ENCODE results near the gene SLC40A1.

SLC40A1 gene

GRCh38 chr2:189599245-189599644, 18.7 kb upstream of the SLC40A1 start:
- DNase-seq (ENCODE audit: low spot score): peak; percentile 13

- no peak for DNase-seq (ENCODE audit: low spot score)
Measured at GRCh38 chr2:189595417-189595816, 14.8 kb upstream of the SLC40A1 start.

GRCh38 chr2:189594305-189594704, 13.7 kb upstream of the SLC40A1 start:
- DNase-seq (ENCODE audit: low spot score): no peak

GRCh38 chr2:189593115-189593514, 12.5 kb upstream of the SLC40A1 start:
- DNase-seq (ENCODE audit: low spot score): no peak

DNA sequence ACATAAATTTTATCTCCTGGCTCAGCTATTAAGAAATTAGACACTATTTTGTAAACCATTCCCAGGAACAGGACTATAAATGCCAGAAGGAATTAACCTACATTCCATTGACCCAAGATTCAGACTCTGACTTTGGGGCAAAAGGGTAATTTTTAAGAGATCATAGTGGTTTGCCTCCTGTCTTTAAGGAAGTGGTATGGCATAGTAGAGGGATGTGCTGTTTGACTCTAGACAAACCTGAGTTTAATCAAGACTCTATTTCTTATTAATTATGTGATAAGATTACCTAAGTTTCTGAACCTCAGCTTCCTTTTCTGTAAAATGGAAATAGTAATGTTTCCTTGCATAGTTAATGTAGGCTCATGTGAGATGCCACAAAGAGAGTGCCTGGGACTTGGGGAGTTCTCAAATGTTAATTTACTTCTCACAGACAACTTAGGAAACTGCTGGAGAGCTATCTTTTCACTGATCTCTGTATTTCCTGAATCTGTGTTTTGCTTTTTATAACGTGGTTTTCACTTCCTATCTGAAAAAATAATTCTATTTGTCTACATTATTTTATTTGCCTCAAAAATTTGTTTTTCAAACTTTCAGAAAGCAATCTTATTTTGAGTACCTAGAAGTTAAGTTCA, 11.9 kb upstream of the SLC40A1 start:
- DNase-seq (ENCODE audit: low spot score): no peak

- no peak for DNase-seq (ENCODE audit: low spot score)
Measured at GRCh38 chr2:189587780-189588179, 7.2 kb upstream of the SLC40A1 start.

DNA sequence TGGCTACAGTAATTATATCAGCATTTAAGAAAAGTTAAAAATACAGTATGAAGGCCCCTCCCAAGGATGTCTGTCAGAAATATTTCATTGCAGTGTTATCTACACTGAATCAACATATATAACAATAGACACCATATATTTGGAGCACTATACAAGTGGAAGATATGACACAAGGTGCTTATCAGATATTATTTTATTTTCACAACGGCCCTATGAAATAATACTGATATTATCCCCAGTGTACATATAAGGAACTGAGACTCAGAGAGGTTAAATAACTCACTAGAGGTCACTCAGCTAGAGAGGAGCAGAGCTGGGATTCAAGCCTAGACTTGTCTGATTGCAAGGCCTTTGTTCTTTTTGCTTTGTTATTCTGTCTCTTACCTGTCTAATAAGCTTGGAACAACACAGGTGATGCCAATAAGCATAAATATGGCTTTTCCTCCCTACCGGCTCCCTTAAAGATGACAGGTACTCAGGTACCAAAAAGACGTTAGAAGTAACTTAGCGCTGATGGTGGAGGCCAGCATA, 4.7 kb upstream of the SLC40A1 start:
- no peak for DNase-seq (ENCODE audit: low spot score)

- no peak for DNase-seq (ENCODE audit: low spot score)
Measured at GRCh38 chr2:189584686-189585085, 4.1 kb upstream of the SLC40A1 start.

- no peak for DNase-seq (ENCODE audit: low spot score)
Measured at GRCh38 chr2:189583227-189584198, 2.9 kb upstream of the SLC40A1 start.

DNA sequence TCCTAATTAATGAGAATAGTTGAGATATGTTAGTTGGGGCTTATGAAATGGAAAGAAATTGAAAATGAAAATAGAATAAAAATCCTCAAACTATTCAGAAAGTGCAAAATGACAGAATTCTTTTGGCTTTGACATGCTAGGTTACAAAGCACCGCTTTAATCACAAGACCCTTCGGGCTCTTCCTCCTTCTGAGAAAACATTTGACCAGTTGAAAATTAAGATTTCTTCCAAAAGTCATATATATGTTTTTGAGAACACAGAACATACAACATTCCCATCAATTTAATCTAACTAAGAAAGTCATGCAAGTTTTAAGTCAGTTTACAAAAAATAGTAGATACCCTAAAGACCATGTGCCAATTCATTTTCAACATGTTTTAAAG, 2.2 kb upstream of the SLC40A1 start:
- DNase-seq (ENCODE audit: low spot score): no peak

GRCh38 chr2:189582140-189582808, 1.7 kb upstream of the SLC40A1 start:
- no peak for DNase-seq (ENCODE audit: low spot score)

DNA sequence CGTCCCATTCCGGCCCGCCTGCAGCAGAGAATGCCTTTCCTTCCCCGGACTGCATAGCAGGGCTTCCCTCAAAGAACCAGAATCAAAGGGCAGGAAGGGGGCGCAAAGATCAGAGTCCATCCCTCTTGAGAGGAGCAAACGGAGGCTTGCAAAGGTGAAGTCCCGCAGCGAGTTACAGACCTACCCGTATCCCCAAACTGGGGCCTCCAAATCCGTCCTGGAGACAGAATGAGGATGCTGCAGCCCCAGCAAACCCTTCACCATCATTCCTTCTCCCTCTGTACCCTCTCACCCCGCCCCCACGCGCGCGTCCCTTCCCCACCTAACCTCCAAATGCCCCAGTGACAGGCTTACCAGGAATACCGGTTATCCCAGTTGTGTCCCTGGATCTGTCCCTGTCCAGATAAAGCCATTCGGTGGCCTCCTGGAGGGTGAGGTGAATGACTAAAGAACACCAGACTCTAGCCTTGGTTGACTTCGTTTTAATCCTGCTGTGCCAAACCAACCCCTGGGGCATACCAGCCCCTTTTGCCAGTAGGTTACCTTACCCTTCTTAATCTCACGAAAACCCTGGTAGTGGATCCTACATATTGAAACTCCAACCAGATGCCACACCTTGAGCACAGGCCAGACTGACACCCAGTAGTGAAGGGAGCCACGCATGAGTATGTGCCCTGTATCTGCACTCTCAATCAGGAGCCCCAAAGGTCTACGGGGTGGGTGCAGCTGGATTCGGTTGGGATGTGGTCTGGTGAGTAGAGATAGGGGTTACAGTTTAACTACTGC, 961 bp upstream of the SLC40A1 start:
- DNase-seq (ENCODE audit: low spot score): peak; percentile 26

DNA sequence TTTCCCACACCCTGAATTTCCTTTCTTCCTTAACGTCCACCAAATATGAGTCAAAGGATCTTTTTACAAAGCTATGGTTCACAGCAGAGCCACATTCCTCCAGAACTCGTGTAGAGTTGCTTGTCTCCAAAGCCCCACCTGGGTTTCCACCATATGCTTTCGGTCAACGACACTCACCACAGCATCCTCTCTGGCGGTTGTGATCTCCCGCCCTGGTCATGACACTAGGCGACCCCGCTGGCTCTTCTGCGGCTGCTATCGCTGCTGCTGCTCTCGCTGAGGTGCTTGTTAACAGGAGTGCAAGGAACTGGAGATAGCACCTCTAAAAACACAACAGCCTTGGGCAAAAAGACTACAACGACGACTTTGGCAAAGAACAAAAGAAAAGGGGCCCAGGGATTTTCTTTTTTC, 340 bp downstream of the SLC40A1 start:
- peak; percentile 12 for DNase-seq (ENCODE audit: low spot score)

GRCh38 chr2:189579585-189580186, 900 bp downstream of the SLC40A1 start:
- no peak for DNase-seq (ENCODE audit: low spot score)

- DNase-seq (ENCODE audit: low spot score): no peak
Measured at GRCh38 chr2:189578272-189578950, 2.2 kb downstream of the SLC40A1 start.

DNA sequence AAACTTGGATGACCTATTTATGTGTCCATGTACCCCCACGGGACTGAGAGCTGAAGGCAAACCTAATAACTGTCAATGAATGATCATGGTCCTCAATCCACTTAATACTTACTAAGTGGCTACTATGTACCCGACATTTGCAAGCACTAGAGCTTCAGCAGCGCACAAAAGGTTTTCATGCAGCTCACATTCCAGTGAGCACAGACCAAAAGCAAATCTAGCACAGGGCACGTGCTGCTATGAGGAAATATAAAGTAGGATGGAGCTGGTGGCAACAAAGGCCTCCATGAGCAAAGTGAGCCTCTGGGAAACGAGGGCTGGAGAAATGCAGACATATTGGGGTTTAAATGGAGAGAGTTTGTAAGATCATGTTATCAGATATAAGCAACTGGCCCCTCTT, 3.5 kb downstream of the SLC40A1 start:
- no peak for DNase-seq (ENCODE audit: low spot score)

GRCh38 chr2:189576396-189576795, 4.2 kb downstream of the SLC40A1 start:
- no peak for DNase-seq (ENCODE audit: low spot score)

DNA sequence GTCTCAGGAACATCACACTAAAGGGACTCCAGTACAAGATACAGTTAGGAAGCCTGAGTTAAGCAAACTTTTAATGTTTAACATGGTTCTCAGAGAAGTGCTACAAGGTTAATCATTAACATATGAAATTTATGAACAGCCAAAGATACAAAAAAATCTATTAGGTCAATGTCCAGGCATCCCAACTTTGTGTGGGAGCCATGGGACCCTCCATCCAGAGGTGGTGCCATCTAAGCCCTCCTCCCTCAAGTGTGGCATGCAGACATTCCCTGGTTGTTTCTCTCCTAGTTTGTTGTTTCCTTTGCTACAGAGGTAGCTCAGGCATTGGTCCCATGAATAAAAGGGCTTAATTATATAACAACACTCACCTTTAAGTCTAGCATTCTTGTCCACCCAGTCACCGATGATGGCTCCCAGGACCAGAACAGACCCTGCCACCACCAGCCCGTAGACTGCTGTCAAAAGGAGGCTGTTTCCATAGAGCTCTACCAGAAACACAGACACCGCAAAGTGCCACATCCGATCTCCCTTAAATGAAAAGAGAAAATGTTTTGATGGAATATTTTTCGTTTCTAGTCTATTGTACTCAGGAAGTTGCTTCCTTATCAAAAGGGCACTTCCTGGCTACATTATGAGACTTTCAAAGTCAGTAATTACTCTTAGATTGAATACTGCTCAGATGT, 5.7 kb downstream of the SLC40A1 start:
- no peak for DNase-seq (ENCODE audit: low spot score)

DNA sequence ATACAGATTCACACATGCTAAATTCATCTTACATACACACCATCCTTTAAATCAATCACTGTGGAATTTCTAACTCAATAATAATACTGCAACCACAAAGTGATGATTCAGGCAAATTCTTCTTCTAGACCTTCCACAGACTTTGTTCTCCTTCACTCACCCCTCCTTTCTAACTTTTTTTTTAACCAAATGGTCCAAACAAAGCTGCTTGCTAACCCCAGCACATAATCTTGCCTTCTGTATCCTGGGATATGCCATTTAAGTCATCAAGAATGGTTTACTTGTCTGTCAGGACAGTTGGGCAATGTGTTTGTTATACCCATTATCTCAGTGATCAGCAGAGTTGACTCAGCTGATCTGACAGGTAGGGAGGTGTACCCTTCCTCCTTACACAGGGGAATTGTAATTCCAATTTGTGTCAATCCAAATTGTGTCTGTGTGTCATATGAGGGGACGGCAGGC, 10.0 kb downstream of the SLC40A1 start:
- peak; percentile 66 for DNase-seq (ENCODE audit: low spot score)

GRCh38 chr2:189569295-189569910, 11.2 kb downstream of the SLC40A1 start:
- DNase-seq (ENCODE audit: low spot score): peak; percentile 35

Data from GM03348 (cell line).